ENCODE measurements around the gene VMP1. TPM values are rescaled to one million over a fixed set of nuclear protein-coding genes. Genes with fewer than 3 reads are reported as not detected.

VMP1 gene
- total RNA-seq, 2 experiments from 2014 or later, result 29.2 to 38.0 TPM

DNA sequence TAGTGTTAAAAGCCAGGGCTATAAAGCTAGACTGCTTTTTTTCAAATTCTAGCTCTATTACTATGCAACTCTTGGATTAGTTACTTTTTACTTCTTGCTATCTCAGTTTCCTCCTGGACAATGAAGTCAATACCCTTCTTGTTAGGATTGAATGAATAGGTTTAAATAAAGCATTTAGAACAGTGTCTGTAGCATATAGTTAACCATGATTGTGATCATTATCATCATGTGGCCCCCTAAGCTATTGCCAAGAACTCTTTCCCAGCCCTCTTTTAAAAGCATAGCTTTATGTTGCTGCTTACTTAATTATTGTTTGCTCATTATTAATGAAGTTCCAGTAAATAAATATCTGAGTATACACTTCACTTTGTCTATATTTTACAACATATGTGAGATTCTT is 4.5 kb downstream of the VMP1 start:
- TF ChIP-seq CTCF (conservative IDR thresholded peaks at IDR 0.05; ENCODE audit: low read length), result no peak
- no peak for TF ChIP-seq EZH2phosphoT487 (IDR thresholded peaks at IDR 0.05; ENCODE audit: borderline replicate concordance, low read depth, low read length)
- BruUV-seq (replicated peaks), result no TSS peak
- Histone ChIP-seq H3K27ac (ENCODE audit: low read depth, low read length, poor library complexity, severe bottlenecking) (no peak overlapping the region), H3K4me1 (ENCODE audit: insufficient read depth, low read length, poor library complexity, severe bottlenecking) (peaks cover 14% of the 10 kb centered on the region), H3K4me2 (ENCODE audit: low read length) (no peak overlapping the region), H3K36me3 (ENCODE audit: insufficient read depth, low read length) (no peaks in the 10 kb centered on the region), H3K79me2 (ENCODE audit: insufficient read depth, low read depth, low read length) (peaks cover 80% of the 10 kb centered on the region), H3K4me3 (ENCODE audit: low read depth, low read length, poor library complexity, severe bottlenecking) (no peak overlapping the region), H3K9me2 (ENCODE audit: insufficient read depth, low read length) (no peaks in the 10 kb centered on the region), H4K20me1 (ENCODE audit: insufficient read depth, low read length) (peaks cover 20% of the 10 kb centered on the region; the same call in 1 of the 2 replicates), H3K9me3 (ENCODE audit: low read length) (no peaks in the 10 kb centered on the region), H2AFZ (ENCODE audit: low read length) (no peak overlapping the region)
- ChIA-PET CTCF (ENCODE audit: unreplicated experiment) (no interaction called here), POLR2A (interaction anchor here (0.8 to 0.9 kb wide), 2 partner anchors 10 to 93 kb away, joined by 3 to 4 read pairs; partner anchors contain the start of gene CLTC)
- intact Hi-C loops (cut with micrococcal nuclease; ENCODE audit: unreplicated experiment), result no loop called here
- no peak for DNase-seq (ENCODE audit: low spot score)

DNA sequence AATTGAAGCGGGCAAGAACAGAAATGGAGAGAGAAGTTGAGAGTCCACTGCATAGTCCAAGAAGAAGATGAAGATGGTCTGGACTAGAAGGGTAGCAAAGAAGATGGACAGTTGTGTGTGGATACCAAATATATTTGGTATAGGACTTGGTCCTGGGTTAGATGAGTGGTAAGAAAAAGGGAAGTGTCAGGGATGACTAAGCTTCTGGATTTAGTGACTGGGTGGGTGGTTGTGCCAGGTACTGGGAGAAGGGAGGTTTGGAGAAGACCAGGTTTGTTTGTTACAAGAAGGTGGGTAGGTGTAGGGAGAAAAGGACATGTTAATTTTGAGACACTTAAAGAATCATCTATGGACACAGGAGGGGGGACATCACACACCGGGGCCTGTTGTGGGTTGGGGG is 5.4 kb downstream of the VMP1 start:
- CTCF ChIA-PET (ENCODE audit: unreplicated experiment), result no interaction called here
- TF ChIP-seq EZH2phosphoT487 (IDR thresholded peaks at IDR 0.05; ENCODE audit: borderline replicate concordance, low read depth, low read length), result no peak
- TF ChIP-seq CTCF (conservative IDR thresholded peaks at IDR 0.05; ENCODE audit: low read length), result no peak
- Histone ChIP-seq H3K27ac (ENCODE audit: low read depth, low read length, poor library complexity, severe bottlenecking) (no peak overlapping the region), H3K9me2 (ENCODE audit: insufficient read depth, low read length) (no peaks in the 10 kb centered on the region), H3K4me3 (ENCODE audit: low read depth, low read length, poor library complexity, severe bottlenecking) (no peak overlapping the region), H3K4me2 (ENCODE audit: low read length) (no peak overlapping the region), H3K4me1 (ENCODE audit: insufficient read depth, low read length, poor library complexity, severe bottlenecking) (peaks cover 14% of the 10 kb centered on the region), H3K9me3 (ENCODE audit: low read length) (no peaks in the 10 kb centered on the region), H3K79me2 (ENCODE audit: insufficient read depth, low read depth, low read length) (peaks cover 74% of the 10 kb centered on the region), H2AFZ (ENCODE audit: low read length) (no peak overlapping the region), H3K36me3 (ENCODE audit: insufficient read depth, low read length) (no peaks in the 10 kb centered on the region), H4K20me1 (ENCODE audit: insufficient read depth, low read length) (peaks cover 20% of the 10 kb centered on the region; the same call in 1 of the 2 replicates)
- no TSS peak for BruUV-seq (replicated peaks)
- DNase-seq (ENCODE audit: low spot score), result no peak
- POLR2A ChIA-PET, result interaction anchor here (0.8 kb wide), 1 partner anchor 86 kb away, joined by 5 read pairs; no protein-coding TSS in a partner anchor
- intact Hi-C loops (cut with micrococcal nuclease; ENCODE audit: unreplicated experiment), result no loop called here

GRCh38 chr17:59714255-59714654 is 6.8 kb downstream of the VMP1 start:
- BruUV-seq (replicated peaks), result no TSS peak
- no peak for DNase-seq (ENCODE audit: low spot score)
- peaks cover 13% of the 10 kb centered on the region; the same call in 1 of the 2 replicates for H4K20me1 ChIP-seq (ENCODE audit: insufficient read depth, low read length)
- H3K79me2 ChIP-seq (ENCODE audit: insufficient read depth, low read depth, low read length), result peaks cover 64% of the 10 kb centered on the region; the same call in 1 of the 2 replicates
- no peak overlapping the region for H3K4me3 ChIP-seq (ENCODE audit: low read depth, low read length, poor library complexity, severe bottlenecking)
- H3K36me3 ChIP-seq (ENCODE audit: insufficient read depth, low read length), result no peaks in the 10 kb centered on the region
- H3K4me1 ChIP-seq (ENCODE audit: insufficient read depth, low read length, poor library complexity, severe bottlenecking), result peaks cover 3% of the 10 kb centered on the region
- POLR2A ChIA-PET, result no interaction called here
- no peaks in the 10 kb centered on the region for H3K9me2 ChIP-seq (ENCODE audit: insufficient read depth, low read length)
- H3K27ac ChIP-seq (ENCODE audit: low read depth, low read length, poor library complexity, severe bottlenecking), result no peak overlapping the region
- no peaks in the 10 kb centered on the region for H3K9me3 ChIP-seq (ENCODE audit: low read length)
- H3K4me2 ChIP-seq (ENCODE audit: low read length), result no peak overlapping the region
- intact Hi-C loops (cut with micrococcal nuclease; ENCODE audit: unreplicated experiment), result no loop called here
- H2AFZ ChIP-seq (ENCODE audit: low read length), result no peak overlapping the region
- no peak for TF ChIP-seq CTCF (conservative IDR thresholded peaks at IDR 0.05; ENCODE audit: low read length)
- no peak for TF ChIP-seq EZH2phosphoT487 (IDR thresholded peaks at IDR 0.05; ENCODE audit: borderline replicate concordance, low read depth, low read length)
- CTCF ChIA-PET (ENCODE audit: unreplicated experiment), result no interaction called here

Measured in OCI-LY7 (cell line).